HEK293T (cell line): ENCODE measurements around the gene VWA8.

Source experiments
- CTCF ChIA-PET: fragments of 350-600 bp; formaldehyde crosslinking; extraction: SDS; loops from one replicate; lab custom pipeline; 2021; ENCODE audit warnings: antibody characterized with exemption, inconsistent platforms; lab: Yijun Ruan, JAX
- POLR2A ChIA-PET: fragments of 350-600 bp; formaldehyde crosslinking; extraction: SDS; loops from one replicate; lab custom pipeline; 2020; ENCODE audit warnings: antibody characterized with exemption, inconsistent platforms; lab: Yijun Ruan, JAX
- DNase-seq: peaks from one replicate; pipeline ENCODE4 v3.0.0; 2012; ENCODE audit warnings: mixed read lengths; ENCODE audit errors: extremely low spot score
- ARNT ChIP-seq: fragments of 450-650 bp; IDR thresholded peaks from 2 replicates; pipeline ENCODE4 v1.6.1; 2017; ENCODE audit warnings: mild to moderate bottlenecking
- BHLHE40 ChIP-seq: fragments of 450-650 bp; IDR thresholded peaks from 2 replicates; pipeline ENCODE4 v1.6.1; 2016; ENCODE audit warnings: mild to moderate bottlenecking, moderate library complexity, borderline replicate concordance
- CTBP1 ChIP-seq: fragments of 450-650 bp; IDR thresholded peaks from 2 replicates; pipeline ENCODE4 v1.6.1; 2016; ENCODE audit warnings: borderline replicate concordance
- ELF4 ChIP-seq: fragments of 450-650 bp; IDR thresholded peaks from 2 replicates; pipeline ENCODE4 v1.6.1; 2017; ENCODE audit warnings: antibody characterized with exemption
- FOXA1 ChIP-seq: fragments of 450-650 bp; IDR thresholded peaks from 2 replicates; pipeline ENCODE4 v1.6.1; 2016; ENCODE audit warnings: mild to moderate bottlenecking
- FOXK2 ChIP-seq: fragments of 450-650 bp; IDR thresholded peaks from 2 replicates; pipeline ENCODE4 v1.6.1; 2016; ENCODE audit warnings: mild to moderate bottlenecking
- FOXM1 ChIP-seq: fragments of 450-650 bp; IDR thresholded peaks from 2 replicates; pipeline ENCODE4 v1.6.1; 2017; ENCODE audit warnings: mild to moderate bottlenecking, borderline replicate concordance
- HDGF ChIP-seq: fragments of 450-650 bp; IDR thresholded peaks from 2 replicates; pipeline ENCODE4 v1.6.1; 2017; ENCODE audit warnings: antibody characterized with exemption, borderline replicate concordance
- L3MBTL2 ChIP-seq: fragments of 450-650 bp; conservative IDR thresholded peaks from 2 replicates; pipeline ENCODE4 v1.6.1; 2016; ENCODE audit warnings: mild to moderate bottlenecking
- LEF1 ChIP-seq: fragments of 450-650 bp; IDR thresholded peaks from 2 replicates; pipeline ENCODE4 v1.6.1; 2017; ENCODE audit warnings: mild to moderate bottlenecking, borderline replicate concordance
- NFRKB ChIP-seq: fragments of 450-650 bp; IDR thresholded peaks from 2 replicates; pipeline ENCODE4 v1.6.1; 2016; ENCODE audit warnings: mild to moderate bottlenecking, moderate library complexity
- SP1 ChIP-seq: fragments of 450-650 bp; IDR thresholded peaks from 2 replicates; pipeline ENCODE4 v1.6.1; 2017
- SUZ12 ChIP-seq: fragments of 450-650 bp; IDR thresholded peaks from 2 replicates; pipeline ENCODE4 v1.6.1; 2016; ENCODE audit warnings: mild to moderate bottlenecking
- TARDBP ChIP-seq: fragments of 450-650 bp; IDR thresholded peaks from 2 replicates; pipeline ENCODE4 v1.6.1; 2016
- ZNF384 ChIP-seq: fragments of 450-650 bp; IDR thresholded peaks from 2 replicates; pipeline ENCODE4 v1.6.1; 2016
- TF ChIP-seq, protein P1 (sequence below): fragments of 450-650 bp; IDR thresholded peaks from 2 replicates; pipeline ENCODE4 v1.6.1; 2016

VWA8 gene

DNA sequence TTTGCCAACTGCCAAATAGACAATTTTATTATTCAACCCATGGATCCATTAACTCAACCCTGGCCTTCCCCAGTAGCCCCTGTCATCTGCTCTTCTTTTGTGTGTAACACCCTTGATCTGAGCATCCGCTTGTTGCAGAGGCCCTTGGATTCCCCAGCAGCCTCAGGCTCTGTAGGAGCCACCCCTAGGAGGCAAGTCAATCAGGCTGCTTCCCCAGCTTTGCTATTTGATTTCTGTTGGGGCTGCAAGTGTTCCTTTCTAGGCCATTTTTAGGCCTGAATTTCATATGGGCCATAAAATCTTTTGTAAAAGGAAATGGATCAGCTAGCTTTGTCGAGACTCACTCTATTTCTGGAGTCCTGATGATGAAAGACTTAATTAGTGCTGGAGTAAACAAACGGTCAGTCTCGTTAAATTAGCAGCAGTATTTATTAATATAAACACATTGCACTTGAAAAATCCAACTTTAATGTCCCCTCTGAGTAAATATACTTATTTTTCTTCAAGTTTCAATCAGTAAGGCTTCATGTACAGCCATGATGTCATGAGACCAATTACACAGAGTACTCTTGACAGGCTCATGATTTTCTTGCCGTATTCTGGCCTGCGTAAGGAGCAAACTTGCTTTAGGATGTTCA is 398.2 kb downstream of the VWA8 start:
- ChIA-PET POLR2A (no interaction called here), CTCF (no interaction called here)
- TF ChIP-seq FOXA1 (no peak), SP1 (no peak), LEF1 (no peak), L3MBTL2 (no peak)
- DNase-seq: no peak

DNA sequence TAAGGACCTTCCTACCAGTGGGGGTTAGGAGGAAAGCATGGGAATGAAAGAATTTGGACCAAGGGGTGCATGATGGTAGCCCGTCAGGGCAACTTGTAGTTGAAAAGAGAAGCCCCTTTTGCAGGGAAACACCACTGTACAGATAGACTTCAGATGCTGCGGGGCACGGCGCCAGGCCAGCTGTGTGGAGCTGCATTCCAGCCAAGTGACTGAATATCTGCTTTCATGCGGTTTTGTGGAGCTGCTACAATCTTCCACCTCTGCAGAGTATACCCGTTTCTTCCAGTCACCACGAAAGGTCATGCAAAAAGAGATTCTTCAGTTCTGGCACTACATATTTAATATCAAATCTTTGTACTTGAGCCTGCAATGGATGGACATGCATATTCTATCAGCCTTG is 398.8 kb downstream of the VWA8 start:
- no peak for DNase-seq
- TF ChIP-seq SUZ12 (no peak), HDGF (no peak), SP1 (no peak), CTBP1 (no peak), TARDBP (no peak), ARNT (no peak), LEF1 (no peak), NFRKB (no peak), FOXM1 (no peak), ZNF384 (no peak), BHLHE40 (no peak), L3MBTL2 (no peak), FOXK2 (no peak), ELF4 (no peak), FOXA1 (no peak)
- TF ChIP-seq, protein P1, sequence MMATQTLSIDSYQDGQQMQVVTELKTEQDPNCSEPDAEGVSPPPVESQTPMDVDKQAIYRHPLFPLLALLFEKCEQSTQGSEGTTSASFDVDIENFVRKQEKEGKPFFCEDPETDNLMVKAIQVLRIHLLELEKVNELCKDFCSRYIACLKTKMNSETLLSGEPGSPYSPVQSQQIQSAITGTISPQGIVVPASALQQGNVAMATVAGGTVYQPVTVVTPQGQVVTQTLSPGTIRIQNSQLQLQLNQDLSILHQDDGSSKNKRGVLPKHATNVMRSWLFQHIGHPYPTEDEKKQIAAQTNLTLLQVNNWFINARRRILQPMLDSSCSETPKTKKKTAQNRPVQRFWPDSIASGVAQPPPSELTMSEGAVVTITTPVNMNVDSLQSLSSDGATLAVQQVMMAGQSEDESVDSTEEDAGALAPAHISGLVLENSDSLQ: no peak
- CTCF ChIA-PET: no interaction called here
- POLR2A ChIA-PET: no interaction called here

DNA sequence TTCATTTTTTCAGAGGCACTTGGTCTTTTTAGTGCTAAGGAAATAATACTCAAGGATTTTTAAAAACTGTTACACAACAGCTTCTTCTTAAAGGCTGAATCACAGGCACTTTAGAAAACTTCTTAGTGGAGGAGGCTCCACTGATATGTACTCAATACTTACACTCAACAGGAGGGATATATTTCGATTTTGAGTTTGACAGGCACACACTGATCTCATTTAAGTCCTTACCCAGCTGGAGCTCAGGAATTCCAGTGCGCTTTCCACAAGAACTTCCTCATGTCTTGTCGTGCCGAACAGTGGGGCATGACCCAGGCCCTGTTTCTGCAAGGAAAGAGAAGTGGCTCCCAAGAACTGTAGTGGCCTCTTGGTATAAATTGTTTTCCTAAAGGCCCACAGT is 399.7 kb downstream of the VWA8 start:
- CTCF ChIA-PET: no interaction called here
- TF ChIP-seq L3MBTL2 (no peak), FOXK2 (no peak), ELF4 (no peak), BHLHE40 (no peak), LEF1 (no peak), TARDBP (no peak), SP1 (no peak), NFRKB (no peak), ZNF384 (no peak), FOXM1 (no peak), FOXA1 (no peak)
- TF ChIP-seq, protein P1: no peak
- POLR2A ChIA-PET: no interaction called here
- no peak for DNase-seq

DNA sequence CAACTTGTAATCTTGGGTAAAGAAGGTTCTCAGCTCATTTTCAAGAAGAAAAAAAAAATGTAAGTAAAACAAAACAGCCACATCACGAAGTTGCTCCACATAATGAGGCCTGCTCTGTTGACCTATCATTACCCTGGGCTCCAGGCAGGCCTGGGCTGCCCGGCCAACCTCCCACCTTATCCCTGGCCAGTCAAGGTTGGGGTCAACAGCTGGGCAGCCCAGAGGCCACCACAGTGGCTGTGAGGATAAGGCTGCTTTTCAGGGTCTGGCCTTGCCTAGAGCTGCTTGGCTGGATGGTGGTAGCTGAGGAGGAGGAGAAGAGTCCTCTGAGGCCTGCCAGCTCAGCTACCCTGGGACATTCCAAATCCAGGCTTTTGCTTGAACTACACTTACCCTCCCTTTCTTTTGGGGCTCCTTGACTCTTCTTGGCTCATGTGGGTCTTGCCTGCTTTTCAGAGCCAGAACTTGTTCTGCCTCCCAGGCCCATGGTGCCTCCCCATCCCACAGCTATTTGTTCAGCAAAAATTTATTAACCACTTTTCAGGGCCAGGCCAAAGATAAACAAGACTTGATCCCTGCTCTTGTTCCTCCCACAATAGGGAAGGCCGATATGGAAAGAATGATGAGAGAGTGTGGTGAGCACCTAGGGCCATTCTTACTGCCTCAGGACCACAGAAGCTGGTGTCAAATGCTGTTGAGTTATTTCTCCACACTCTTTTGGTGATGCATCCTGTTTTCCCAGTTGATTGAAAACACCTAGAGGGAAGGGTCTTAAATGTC is 401.9 kb downstream of the VWA8 start:
- TF ChIP-seq SUZ12 (no peak), FOXK2 (no peak), BHLHE40 (no peak), FOXM1 (no peak), CTBP1 (no peak), NFRKB (no peak), ZNF384 (no peak), ELF4 (no peak), SP1 (no peak), L3MBTL2 (no peak), HDGF (no peak), TARDBP (no peak)
- TF ChIP-seq, protein P1: no peak
- DNase-seq: no peak
- ChIA-PET POLR2A (no interaction called here), CTCF (no interaction called here)

DNA sequence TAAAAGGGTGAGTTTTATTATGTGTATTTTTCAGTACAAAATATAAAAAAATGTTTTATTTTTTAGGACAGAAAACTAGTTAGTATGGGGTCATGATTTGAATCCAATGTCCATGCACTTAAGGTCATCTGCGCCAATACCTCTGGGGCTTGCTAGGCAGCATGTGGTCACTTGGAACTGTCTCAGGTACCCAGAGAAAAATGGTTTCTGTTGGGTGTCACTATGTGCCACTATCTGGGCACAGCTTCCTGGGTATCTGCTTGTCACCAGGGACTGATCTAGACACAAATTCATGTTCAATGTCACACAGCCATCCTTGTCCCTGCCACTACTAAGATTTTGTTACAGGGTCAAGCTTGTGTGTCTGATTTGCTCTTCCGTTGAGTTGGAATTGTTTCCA is 403.2 kb downstream of the VWA8 start:
- ChIA-PET CTCF (no interaction called here), POLR2A (no interaction called here)
- TF ChIP-seq SUZ12 (no peak), TARDBP (no peak), ARNT (no peak), FOXM1 (no peak), ZNF384 (no peak), SP1 (no peak)
- TF ChIP-seq, protein P1: no peak
- no peak for DNase-seq
